ENCODE data around the gene HUS1.
A peak's percentile ranks its signal among the peaks of the same experiment; 100 is the strongest.

HUS1 gene

GRCh38 chr7:47978790-47979144, 648 bp downstream of the HUS1 start:
- no peak for DNase-seq

DNA sequence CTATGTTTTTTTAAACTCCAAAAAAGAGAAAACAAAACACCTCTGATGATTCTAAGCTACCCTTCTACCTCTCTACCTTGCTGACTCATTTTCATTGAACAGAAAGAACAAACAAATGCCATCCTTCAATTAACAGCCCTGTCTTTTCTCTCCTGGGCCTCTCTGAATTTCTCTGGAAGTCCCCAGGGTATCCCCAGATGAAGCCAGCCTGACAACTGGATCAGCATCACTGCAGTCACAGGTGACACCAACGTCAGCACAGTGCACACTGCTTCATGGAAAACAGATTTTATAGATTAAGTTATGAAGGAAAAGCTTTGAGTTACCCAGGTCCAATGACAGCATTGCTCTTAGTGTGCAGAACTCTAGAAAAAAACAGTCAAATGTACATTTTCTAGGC, 5.7 kb downstream of the HUS1 start:
- DNase-seq, result no peak

GRCh38 chr7:47970761-47971160, 8.7 kb downstream of the HUS1 start:
- DNase-seq, result no peak

- DNase-seq, result peak; percentile 20 to 46
Measured at GRCh38 chr7:47968847-47969774, 10.3 kb downstream of the HUS1 start.

DNA sequence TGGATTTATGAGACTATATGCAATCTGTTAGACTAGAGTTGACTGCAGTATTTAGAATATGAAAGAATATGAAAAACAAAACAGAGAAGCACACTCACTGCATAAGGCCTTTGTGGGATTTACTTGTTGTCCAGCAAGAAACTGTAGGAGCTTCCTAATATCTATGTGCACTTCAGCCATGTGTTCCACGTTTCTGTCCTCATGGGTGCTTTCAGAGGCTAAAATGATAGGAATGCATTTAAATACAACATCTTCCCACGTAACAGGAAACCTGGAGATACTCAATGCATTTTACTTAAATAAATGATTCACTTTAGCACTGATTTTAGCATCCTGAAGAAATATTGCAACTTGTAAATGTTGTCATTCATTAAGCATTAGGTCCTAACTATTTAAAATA, 11.7 kb downstream of the HUS1 start:
- DNase-seq, result no peak

DNA sequence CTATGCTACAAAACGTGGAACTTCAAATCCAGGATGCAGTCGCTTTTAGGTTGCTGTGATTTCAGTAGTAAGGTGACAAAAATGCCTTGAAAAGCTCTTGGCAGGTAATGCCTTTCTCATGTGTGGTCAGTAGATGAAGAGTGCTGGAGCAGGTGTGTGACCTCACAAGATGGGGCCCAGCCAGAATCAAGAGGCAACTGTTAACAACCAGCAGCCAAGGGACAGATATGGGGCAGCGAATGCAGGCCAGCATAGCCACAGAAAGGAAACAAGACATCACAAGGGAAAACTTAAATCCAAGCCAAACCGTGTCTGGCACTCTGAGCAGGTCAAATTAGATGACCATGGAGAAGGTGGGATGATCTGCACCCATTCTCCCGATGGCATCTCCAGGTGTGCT, 12.3 kb downstream of the HUS1 start:
- no peak for DNase-seq

GRCh38 chr7:47965456-47965855, 14.0 kb downstream of the HUS1 start:
- DNase-seq, result no peak

DNA sequence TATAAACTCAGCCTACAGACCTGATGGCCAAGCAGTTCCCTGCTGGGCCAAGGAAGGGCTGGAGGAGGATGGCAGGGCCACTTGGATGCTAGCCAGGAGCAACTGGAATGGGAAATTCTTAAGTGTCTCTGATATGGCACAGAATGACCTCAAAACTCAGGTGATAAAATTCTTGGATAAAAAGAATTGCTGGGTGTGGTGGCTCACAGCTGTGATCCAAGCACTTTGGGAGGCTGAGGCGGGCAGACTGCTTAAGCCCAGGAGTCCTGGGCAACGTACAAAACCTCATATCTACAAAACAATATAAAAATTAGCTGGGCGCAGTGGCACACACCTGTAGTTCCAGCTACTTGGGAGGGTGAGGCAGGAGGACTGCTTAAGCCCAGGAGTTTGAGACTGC, 17.2 kb downstream of the HUS1 start:
- DNase-seq, result no peak

DNA sequence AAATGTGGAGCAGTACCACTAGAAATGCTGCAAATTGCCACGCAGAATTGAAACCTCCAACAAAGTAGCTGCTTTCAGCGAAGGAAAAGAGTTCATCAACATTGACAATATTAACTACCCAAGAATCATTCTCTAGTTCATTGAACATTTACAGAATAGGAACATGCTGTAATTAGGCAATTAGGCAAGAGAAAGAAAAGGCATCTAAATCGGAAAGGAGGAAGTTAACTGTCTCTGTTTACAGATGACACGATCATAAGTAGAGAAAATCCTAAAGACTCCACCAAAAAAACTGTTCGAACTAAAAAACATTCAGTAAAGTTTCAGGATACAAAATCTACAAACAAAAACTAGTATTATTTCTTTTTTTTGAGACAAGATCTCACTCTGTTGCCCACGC, 22.3 kb downstream of the HUS1 start:
- DNase-seq, result no peak

GRCh38 chr7:47956220-47956619, 23.2 kb downstream of the HUS1 start:
- no peak for DNase-seq

DNA sequence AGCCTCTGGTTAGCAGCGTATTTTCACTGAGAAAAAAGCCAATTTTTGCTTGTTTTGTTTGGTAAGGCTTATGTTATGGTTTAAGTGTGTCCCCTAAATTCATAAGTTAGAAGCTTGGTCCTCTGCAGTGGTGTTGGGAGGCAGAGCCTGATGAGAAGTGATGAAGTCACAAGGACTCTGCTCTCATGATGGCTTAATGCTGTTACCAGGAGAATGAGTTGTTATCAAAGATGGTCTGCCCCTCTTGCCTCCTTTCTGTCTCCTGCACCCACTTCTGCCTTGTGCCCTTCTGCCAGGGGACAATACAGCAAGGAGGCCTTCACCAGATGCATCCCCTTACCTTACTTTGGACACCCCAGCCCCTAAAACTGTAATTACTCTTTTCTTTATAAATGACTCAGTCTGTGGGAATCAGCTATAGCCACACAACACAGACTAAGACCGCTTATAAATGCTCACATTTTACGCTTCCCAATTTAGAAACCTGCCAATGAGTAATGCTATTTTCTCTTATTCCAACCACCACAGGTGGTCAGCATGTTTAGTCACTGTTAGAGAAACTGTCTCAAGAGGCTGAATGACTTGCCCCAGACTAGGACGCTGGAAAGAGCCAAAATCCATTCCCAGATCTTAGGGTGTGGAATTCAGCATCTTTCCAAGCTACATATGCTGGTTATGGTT, 25.0 kb downstream of the HUS1 start:
- no peak for DNase-seq

DNA sequence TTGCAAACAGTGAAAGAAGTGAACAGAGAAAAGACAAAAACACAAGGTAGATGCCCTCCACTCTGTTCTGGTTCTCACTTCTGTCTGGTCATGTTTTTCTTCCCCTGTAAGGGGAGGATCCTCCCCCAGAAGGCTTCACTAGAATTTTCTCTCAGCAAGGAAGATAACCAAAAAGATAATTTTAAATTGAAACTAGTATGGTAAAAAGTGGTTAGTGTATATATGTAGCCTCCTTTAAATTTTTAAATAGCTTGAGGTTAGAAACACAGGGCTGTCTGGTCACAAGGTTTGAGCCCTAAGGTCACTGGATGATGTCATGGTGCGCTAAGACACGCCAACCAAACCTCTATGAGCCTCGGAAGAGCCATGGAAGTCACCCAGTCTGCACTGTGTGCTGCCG, 25.6 kb downstream of the HUS1 start:
- DNase-seq, result no peak

DNA sequence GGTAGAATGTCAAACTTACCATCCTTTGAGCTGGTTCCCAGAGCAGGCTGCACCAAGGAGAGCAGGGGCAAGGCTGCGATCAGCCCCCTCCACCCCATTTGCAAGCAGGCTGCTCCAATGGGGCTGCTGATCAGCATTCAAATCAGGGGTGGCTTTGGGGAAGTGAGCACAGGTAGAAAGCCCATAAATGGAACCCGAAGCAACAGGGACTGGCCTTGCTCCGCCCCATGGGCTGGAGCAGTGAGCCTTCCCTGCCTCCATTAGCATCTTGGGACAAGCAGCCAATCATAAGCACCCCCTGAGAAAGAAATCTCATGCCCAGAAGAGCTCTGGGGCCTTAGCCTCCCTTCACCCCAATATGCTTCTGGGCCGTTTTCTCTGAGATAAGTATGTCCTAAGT, 27.2 kb downstream of the HUS1 start:
- DNase-seq, result no peak

DNA sequence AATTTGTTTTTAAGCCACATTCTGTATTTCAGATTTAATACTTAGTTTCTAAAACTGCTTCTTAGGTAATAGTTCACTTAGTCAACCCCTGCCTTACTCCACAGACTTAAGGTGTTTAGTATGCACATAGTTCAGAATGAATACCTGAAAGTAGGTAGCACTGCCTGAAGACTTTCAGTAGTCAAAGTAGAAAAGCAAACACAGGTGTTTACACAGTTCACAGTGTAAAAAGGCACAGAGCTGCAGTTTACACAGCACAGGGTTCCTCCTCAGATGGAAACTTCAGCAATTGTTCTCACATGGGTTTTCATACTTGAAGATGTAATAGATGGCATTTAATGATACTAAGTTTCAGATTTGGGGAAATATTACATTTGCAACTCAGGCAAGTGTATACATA, 28.0 kb downstream of the HUS1 start:
- DNase-seq, result no peak

DNA sequence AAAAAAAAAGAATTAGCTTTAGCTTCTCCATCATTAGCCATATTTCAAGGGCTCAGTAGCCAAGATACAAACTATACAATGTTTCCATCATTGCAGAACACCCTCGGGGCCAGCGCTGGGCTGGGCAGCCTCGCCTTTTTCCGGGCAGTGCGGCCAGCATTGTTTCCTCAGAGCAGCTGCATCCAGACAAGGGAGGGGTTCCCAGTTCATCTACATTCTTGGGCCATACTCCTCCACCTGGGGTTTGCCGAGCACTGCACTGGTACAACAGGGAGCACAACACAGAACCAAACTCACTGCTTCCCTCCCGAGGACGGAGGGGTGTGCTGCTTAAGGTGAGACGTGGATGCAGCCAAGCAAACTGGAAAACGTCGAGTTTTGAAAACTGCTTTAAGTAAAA, 28.7 kb downstream of the HUS1 start:
- no peak for DNase-seq

DNA sequence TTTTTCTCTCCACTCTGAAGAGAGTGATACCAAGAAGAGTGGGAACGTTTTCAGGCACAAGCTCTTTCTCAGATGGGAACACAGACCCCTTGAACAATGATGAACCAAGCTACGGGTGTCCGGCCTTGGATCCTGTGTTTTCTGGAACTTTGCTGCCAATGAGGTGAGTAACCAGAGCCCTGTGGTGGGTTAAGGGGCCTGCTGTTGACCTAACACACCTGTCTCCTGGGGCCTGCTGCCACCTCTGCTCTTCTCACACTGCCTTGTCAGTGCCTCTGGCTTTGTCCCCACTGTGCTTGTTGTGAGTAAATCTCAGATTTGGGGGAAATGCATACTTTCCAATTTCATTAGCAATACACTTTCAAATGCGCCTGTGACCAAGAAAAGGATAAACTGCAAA, 29.7 kb downstream of the HUS1 start:
- DNase-seq, result no peak

DNA sequence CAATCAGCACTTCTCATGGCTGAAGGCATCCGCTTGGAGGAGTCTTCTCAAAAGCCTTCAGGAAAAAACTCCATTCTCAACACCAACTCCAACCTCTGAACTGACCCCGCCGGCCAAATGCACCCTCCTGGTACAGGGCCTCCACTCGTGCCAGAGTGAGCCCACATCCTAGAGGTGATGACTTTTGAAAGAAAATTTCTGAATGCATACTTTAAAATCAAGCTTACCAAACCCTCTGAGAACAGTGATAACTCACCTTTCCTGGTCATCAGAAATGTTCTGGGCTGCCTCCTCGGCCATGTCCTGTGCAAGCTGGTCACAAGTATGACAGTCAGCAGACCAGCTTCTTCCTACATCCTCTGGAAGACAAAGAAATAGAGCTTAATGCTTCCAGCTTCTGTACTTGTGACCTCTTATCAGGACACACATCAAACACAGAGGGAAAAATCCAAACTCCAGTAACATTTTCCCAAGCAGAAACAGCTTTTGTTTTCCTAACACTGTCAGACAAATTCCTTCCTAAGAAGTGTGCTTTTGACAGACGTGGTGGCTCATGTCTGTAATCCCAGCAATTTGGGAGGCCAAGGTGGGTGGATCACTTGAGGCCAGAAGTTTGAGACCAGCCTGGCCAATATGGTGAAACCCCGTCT, 31.1 kb downstream of the HUS1 start, which contains the start of gene PKD1L1:
Gene PKD1L1 (minus strand): TSS at position 326 of the 650 bp plus-strand sequence. CDS start 26 bp downstream, at position 300.
- no peak for DNase-seq

- DNase-seq, result no peak
Measured at GRCh38 chr7:47947355-47947749, 32.1 kb downstream of the HUS1 start.

- no peak for DNase-seq
Measured at GRCh38 chr7:47946581-47947354, 32.6 kb downstream of the HUS1 start.

DNA sequence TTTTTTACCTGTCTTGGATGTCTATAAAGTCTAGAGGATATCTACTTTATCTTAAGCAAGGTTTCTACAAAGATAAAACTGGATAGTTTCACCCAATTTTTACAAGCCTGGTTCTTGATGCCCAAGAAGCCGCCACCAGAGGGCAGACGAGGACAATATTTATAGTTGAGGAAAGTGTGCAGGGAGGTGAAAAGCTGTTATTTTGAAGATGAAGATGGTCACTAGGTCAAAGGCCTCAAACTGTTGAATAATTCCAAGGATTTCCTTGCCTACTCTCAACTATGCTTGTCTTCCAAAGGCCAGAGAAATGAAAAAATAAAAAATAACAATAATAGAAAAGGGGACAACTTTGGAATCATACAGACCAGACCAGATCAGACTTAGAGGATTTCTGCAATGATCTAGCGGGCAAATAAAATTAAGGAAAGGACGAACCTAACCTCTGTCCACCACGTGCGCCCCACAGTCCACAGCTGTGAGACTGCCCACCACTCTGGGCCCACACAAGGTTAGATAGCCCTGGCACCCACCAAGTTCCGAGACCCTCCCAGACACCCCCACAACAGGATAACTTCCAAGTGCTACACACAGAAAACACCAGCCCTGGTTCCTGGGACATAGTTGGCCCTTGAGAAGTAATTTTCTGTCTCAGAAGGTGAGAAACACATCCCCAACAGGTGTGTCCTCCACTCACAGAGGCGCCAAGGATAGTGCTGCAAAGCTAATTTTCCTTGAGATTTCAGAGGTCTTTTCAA, 34.0 kb downstream of the HUS1 start:
- DNase-seq, result peak; percentile 45 to 65

DNA sequence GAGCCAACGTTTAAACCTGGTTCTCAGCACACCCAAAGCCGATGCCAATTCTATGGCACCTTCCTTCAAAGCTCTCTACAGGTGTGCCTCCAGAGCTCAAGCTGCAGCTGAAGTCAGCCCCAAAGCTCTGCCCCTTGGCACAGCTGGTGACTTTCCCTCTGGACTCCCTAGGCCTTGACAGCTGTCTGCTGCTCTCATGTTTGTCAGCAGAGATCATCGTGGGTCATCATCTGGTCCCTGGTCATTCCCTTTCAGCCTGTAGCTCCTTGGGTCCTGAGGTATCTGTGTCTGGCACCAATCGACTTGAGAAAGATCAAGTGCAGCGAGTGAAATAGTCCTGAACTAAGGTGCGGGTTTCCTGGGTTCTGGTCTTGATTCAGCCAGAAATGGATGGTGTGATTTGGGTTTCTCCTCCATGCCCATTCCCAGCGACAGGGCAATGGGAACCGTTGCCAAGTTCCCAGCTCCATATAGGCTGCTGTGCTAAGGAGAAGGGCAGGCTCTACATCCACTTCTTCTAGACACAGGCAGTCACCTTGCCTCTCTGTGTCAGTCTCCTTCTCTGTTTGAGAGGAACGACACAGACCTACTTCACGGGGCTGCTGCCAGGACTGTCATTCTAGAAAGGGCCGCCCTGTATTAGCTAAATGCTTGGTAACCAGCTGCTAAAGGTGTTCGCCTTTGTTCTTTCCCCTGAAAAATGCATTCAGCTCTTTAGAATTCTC, 34.7 kb downstream of the HUS1 start:
- no peak for DNase-seq
